GM21360 (cell line): ENCODE measurements around the gene IQSEC3.

Experiments
- ATAC-seq: cut with Tn5 transposase; IDR thresholded peaks from one replicate; pipeline ENCODE4 v1.9.1; 2021; ENCODE audit warnings: mild to moderate bottlenecking, moderate library complexity; ENCODE audit not compliant: unreplicated experiment

Gene IQSEC3

DNA sequence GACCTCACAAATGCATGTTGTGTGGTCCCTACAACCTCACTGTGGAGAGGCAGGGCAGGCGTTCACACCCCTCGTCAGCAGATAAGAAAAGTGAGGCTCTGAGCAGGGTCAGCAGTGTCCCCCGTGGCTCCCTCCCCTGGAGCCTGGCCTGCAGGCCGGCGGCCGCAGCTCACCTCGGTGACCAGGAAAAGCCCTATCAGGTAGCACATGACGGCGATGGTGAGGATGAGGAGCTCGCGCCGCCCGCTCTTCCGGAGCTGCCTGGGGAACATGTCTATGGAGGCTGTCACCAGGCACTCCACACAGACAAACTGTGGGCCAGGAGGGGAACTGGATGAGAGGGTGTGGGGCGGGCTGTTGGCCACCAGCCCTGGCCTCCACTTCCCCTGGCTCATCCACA, 129.4 kb downstream of the IQSEC3 start:
- no peak for ATAC-seq

DNA sequence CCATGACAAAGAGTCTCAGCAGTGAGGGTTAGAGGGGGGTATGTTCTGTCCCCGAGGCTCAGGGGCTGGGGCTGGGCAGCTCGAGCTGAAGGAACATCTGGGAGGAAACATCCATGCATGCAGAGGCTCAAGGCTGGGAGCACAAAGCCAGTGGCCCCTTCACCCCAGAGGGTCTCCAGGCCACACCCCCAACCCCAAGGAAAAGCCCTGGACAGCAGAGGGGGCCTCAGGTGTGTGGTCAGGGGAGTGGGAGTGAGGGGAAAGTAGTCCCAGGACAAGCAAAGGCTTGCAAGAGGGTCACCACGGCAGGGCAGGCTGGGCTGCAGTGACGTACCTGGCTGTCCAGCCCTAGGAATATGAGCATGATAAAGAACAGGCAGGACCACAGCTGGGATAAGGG, 129.9 kb downstream of the IQSEC3 start:
- no peak for ATAC-seq

DNA sequence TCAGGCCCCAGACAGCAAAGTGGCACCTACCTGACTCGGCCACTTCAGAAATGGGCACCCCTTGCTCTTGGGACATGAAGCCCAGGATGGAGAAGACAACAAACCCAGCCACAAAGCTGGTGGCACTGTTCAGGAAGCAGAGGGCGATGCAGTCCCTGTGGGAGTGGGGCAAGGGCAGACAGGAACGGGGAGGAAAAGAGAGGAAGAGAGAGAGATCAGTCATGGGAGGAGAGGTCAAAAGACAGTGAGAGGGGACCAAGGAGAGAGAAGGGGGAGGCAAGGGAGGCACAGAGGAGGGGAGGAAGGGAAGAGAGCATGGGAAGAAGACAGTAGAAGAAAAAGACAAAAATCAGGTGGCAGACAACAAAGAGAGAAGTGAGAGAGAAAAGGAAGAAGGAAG, 130.8 kb downstream of the IQSEC3 start:
- no peak for ATAC-seq

- no peak for ATAC-seq
Measured at GRCh38 chr12:197911-198695, 131.5 kb downstream of the IQSEC3 start.

GRCh38 chr12:198705-199104, 132.1 kb downstream of the IQSEC3 start:
- ATAC-seq, result no peak

DNA sequence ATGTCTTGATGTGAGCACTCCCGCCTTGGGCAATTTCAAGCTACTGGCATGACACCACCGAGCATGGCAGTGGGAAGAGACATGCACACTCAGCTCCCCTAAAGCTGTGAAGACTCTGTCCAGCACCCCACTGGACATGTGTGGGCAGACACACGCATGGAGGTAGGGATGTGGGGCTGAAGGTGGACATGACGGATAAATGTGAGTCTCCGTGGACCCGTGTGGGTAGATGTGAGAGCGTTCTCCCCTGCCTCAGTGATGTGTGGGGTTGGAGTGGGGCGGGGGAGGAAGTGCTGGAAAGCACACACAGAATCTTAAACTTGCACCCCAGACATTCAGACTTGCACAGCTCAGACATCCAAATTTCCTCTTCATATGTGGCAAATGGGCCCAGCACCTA, 134.8 kb downstream of the IQSEC3 start:
- no peak for ATAC-seq

DNA sequence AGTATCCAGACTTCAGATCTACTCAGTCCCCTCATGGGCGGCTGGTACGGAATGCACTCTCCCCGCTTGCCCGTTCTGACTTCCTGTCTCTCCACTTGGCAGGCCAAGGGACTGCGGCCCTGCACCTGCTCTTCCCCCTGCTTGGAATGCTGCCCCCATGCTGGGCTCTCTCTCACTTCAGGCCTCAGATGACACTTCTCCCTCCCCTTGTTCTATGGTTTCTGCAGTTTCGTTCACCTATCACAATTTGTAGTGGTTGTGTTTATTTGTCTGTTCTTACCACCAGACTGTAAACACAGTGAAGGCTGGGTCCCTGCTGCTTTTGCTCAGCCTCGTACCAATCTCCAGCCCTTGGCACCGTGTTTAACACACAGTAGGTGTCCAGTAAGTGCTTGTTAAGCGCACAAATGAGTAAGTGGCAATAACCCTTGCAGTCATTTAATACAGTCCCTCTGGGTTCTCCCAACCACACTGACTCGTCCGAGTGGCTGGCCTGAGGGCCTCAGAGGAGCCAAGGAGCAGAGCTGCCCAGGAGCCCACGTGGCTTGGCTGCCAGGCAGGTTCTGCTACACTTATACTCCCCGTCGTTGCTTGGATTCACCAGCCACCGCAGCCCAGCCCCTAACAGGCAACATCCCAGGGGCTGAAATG, 135.6 kb downstream of the IQSEC3 start:
- ATAC-seq, result no peak

- no peak for ATAC-seq
Measured at GRCh38 chr12:203074-203461, 136.5 kb downstream of the IQSEC3 start.

DNA sequence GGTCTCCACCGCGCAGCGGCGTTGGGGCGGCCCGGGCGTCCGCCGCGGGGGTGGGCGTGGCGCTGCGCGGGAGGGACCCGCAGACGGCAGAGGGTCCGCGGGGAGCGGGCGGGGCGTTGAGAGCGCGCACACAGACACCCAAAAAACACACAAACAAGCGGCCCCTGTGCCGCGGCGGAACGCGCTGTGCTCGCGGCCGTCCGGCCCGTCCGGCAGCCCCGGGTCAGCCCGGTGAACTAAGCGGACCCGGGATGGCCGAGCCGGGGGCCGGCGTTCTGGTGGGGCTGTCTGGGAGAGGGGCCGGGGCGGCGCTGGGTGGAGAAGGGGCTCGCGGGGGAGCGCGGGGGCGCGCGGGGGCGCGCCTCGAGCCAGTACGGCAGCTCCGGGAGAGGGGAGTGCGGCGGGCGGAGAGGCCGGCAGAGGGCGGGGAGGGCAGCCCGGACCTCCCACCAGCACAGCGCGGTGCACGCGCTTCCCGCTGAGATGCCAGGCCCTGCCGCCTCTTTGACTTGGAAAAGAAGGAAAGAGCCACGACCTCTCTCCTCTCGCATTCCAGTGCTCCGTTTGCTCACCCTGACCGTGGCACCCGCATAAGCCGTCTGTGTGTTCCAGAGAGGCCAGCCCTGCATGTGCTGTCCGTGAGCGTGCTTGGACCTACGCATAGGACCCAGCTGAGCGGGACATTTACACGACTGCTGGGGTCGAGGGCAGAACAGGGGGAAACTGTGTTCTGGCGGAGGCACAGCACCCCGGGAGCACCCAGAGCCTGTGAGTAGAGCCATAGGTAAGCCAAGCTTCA, 137.1 kb downstream of the IQSEC3 start:
- ATAC-seq, result no peak

DNA sequence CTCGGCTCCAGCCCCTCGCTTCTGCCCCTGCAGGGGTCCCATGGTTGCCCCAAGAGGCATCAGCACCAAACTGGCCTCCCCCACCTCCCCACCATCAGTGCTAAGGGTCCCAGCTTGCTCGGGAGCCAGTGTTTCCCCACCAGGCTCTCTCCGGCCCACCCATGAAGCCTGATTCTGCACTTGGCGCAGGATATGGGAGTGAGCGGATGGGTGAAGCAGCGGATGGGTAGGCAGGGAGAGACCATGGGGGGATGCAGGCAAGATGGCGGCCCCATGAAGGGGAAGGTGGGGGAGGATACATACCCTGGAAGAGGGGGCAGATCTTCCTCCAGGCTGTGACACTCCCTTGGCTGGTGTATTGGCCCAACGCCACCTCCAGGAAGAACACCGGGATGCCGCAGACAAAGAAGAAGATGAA, 137.7 kb downstream of the IQSEC3 start:
- ATAC-seq, result no peak

- ATAC-seq, result no peak
Measured at GRCh38 chr12:205026-205425, 138.5 kb downstream of the IQSEC3 start.

DNA sequence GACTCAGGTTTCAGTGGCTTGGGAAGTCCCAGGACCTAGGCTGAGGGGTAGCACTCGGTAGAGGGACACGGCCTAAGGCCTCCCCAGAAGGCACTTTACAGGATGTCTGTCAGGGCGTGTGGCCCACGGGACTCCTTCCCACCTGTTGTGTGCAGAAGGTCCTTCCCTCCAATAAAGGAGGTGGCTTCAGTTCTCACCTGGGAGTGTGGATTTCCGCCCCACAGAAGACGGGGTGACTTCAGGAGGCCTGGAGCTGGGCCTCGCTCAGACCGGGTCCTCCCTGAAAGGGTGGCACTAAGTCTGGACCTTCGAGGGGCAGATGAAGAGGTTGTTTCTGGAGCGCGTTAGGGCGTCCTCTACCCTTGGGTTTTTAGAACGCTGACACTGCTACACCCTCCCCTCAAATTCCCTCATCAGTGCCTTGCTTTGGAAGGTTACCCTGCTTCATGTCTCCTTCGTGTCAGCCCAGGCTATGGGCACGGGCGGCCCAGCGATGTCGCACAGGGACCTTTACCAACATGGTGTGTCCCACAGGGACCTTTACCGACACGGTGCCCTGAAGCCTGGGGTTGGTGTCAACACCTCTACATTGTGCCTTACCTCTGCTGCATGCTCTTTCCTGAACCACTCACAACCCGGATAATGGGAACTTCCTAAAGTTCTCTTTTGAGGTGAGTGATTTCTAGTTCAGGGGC, 140.3 kb downstream of the IQSEC3 start:
- ATAC-seq, result no peak

- no peak for ATAC-seq
Measured at GRCh38 chr12:207804-208203, 141.2 kb downstream of the IQSEC3 start.

- ATAC-seq, result no peak
Measured at GRCh38 chr12:208813-209212, 142.2 kb downstream of the IQSEC3 start.

GRCh38 chr12:209246-209645, 142.7 kb downstream of the IQSEC3 start:
- no peak for ATAC-seq

DNA sequence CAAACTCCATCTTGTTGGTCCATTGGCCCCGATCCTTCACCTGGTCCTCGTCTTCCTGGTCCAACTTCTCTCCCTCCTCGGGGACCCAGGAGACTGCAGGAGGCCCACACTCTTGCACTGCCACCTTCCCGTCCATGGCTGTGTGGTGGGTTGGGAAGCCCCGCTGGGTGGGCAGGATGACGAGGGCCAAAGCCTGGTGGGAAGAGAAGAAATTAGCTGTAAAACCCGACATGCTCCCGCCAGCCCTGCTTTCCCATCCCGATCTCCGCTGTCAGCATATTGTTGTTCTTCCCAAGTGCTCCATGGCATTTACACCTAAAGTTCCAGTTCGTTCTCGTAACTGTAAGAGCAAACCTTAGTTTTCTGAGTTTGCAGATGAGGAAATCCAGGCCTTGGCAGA, 143.3 kb downstream of the IQSEC3 start:
- ATAC-seq, result no peak

GRCh38 chr12:210277-211141, 143.9 kb downstream of the IQSEC3 start:
- ATAC-seq, result no peak

DNA sequence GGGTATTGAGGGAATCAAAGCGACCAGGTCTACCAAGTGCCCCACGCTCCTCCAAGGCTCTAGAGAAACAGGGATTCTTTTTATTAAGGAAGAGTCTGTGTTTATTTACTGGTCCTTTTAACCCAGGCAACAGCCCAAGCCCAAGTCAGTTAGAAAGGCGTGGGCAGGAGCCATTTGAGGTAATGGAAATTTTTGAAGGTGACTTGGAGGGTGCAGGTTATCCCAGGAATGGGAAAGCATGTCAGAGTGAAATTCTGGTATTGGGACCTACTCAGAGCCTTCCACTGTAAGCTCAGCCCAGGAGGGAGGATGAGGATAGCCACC, 144.5 kb downstream of the IQSEC3 start:
- ATAC-seq, result no peak

DNA sequence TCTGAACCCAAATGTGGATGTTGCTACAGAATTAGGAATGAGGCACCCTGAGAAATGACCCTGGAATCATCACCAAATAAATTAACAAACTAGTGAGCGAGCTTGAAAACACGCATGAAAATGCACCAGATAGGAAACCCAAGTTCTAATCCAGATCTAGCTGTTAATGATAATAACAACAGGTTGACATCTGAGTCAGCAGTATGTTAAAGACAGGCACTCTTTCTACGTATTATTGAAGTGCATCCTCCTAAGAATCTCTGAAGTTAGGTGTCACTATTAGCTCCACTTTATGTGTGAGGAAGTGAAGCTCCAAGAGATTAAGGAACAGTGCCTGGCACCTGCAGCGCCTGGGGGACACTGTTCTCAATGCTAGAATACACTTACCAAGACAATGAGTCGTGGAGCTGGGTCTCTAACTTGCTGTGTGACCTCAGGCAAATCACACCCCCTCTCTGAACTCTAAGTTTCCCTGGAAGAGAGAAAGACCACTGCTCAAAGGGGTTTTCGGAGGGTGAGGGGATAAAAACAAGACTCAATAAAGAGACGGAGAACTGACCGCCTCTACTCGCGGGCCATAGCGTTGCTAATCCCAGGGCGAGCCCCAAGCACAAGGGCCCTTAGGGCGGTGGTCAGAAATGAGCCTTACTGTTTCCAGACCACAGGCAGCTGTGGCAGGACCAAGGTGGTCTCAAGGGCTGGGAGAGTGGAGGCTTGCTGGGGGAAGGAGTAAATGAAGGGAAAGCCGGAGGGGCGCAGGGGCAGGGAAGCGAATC, 145.3 kb downstream of the IQSEC3 start:
- no peak for ATAC-seq

GRCh38 chr12:212415-212714, 145.8 kb downstream of the IQSEC3 start:
- ATAC-seq, result no peak
